Cardiac fibroblast (primary cell): ENCODE measurements around the gene GBP1.
A peak's percentile ranks its signal among the peaks of the same experiment; 100 is the strongest.
"Not testable (repeated sequence)": the region's sequence is repeated elsewhere in the genome, so short reads cannot be mapped to it uniquely, and the experiment has no call there.

Experiments used
- DNase-seq, 2 donors: peaks; one replicate each; pipeline versions ENCODE4 v3.0.0 to v3.0.0-alpha.2; 2010; ENCODE audit warnings: low read depth in 2 of 2
- H3K4me3 ChIP-seq, 2 donors: replicated peaks in 1 of 2; 1 replicate in 1 of 2; 2 replicates in 1 of 2; pipeline ENCODE4 v1.5.1; 2011; ENCODE audit warnings: low read depth in 2 of 2, low read length in 2 of 2, mild to moderate bottlenecking in 2 of 2, moderate library complexity in 1 of 2
- TF ChIP-seq, protein P1 (sequence below): IDR thresholded peaks from one replicate; pipeline ENCODE4 v1.5.1; 2011; ENCODE audit warnings: low read depth, mild to moderate bottlenecking, low read length, inconsistent platforms

The GBP1 gene

DNA sequence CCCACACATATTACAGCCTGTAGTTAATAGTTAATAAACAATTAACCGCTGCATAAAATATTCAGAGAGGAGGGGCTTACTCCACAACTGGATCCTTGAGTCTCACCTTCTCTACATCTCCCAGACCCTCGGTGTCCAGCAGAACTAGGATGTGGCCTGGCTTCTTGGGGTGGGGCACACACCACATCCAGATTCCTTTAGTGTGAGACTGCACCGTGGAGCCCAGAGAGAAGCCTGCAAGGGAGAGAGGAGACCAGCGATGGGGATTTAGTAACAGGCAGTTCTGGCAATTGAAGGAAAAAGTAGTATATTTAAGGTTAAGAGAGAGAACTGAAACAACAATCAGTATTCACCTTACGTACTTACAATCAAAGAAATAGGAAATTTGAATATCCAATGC, 4.9 kb downstream of the GBP1 start:
- H3K4me3 ChIP-seq: no peak overlapping the region
- DNase-seq: no peak
- TF ChIP-seq, protein P1, sequence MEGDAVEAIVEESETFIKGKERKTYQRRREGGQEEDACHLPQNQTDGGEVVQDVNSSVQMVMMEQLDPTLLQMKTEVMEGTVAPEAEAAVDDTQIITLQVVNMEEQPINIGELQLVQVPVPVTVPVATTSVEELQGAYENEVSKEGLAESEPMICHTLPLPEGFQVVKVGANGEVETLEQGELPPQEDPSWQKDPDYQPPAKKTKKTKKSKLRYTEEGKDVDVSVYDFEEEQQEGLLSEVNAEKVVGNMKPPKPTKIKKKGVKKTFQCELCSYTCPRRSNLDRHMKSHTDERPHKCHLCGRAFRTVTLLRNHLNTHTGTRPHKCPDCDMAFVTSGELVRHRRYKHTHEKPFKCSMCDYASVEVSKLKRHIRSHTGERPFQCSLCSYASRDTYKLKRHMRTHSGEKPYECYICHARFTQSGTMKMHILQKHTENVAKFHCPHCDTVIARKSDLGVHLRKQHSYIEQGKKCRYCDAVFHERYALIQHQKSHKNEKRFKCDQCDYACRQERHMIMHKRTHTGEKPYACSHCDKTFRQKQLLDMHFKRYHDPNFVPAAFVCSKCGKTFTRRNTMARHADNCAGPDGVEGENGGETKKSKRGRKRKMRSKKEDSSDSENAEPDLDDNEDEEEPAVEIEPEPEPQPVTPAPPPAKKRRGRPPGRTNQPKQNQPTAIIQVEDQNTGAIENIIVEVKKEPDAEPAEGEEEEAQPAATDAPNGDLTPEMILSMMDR: no peak

DNA sequence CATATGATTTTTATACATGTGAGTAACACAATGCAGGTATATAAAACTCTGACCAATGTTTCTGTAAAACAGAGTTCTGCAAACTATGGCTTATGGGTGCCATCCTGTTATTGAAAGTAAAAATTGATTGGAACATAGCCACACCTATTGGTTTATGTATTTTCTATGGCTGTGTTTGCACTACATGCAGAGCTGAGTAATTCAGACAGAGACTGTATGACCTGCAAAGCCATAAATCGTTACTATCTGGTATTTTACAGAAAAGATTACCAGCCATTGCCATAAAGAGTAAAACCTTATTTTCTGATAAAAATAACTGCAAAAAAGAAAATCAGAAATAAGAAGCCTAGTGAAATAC, 13.1 kb downstream of the GBP1 start:
- no peak for DNase-seq
- H3K4me3 ChIP-seq: no peak overlapping the region
- TF ChIP-seq, protein P1: no peak

DNA sequence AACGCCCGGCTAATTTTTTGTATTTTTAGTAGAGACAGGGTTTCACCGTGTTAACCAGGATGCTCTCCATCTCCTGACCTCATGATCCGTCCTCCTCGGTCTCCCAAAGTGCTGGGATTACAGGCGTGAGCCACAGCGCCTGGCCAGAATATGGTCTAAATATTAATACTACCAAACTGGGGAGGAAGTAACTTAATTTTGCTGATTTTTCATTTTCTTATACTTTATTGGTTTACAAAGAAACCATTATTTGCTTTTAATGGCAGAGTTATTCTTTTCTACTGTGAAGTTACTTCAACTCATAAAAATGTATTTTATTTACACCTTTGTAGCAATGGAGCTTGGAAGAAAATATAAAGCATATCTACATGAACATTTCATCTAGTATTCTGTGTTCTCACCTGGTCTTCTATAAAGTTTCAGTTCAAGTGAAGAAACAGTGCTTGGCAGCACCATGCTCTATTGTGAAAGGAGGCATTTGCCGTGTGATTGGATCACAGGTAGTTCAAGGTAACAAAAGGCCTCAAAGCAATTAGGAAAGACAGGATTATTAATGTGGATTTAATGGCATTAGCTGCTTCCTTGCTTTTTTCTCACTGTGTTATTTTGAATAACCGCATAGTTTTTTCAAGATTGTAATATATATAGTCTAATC, 13.6 kb downstream of the GBP1 start:
- TF ChIP-seq, protein P1: no peak
- DNase-seq: no peak
- H3K4me3 ChIP-seq: no peak overlapping the region

DNA sequence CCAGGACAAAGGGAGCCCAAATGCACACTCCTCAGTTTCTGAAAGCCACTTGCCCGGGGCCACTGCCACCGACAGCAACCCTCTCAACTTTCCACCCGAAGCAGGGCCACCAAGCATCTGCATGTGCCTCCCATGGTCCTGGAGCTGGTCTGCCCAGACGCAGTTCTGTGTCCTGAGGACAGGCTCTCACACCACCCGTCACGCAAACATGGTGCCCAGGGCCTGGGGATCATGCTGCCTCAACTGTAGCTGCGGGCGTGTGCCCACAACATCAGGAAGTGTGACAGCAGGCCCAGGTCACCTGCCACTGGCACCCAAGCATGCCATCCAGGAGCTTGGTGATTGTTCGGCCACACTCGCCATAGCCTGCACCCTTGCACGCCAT, 14.4 kb downstream of the GBP1 start:
- DNase-seq: no peak
- TF ChIP-seq, protein P1: no peak
- no peak overlapping the region for H3K4me3 ChIP-seq

DNA sequence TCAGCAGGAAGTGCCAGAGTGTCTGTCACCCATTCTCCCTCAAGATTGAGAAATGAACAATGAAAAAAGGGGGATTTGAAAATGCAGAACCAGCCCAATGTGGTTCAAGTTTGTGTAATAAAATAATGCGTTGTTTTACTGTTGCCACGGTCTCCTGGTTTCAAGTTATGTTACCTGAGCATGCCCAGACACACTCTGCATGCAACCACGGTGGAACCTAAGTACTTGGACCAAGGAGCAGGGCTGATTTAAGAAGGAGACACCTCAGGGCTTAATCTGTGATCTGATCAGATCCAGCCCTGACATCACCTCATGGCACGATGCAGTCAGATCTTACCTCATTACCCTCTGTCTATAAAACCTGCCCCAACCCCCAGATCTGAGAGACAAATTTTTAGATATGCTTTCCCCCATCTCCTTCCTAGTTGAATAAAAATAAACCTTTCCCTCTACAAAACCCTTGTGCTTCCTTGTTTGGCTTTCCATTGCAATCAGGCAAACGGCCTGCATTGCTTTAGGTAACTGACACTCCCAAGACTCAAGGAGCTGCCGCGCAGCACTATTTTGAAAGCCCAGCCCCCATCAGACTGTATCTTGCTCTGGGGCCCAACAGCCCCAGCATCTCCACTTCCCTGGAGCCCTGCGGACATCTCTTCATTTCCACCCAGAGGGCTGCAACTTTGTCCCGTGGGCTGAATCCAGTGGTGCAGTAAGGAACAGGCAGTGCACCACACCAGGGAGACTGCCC, 14.9 kb downstream of the GBP1 start:
- H3K4me3 ChIP-seq, DNase-seq: not testable (repeated sequence)

DNA sequence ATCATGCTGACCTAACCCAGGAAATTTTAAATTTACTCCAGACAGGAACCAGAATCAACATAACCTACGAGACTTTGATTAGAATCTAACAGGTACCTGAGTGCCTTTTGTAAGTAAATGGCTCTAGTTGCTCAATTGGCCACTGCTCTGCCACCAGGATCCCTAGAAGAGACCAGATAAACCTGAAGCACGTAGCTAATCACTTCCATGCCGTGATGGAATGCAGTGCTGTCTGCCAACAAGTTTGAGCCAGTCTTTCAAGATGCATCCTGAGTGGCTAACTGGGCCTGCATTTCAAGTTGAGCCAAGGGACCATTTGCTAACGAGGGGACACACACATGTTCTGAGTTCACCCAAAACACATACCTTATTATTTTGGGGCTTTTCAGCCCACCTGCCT, 15.8 kb downstream of the GBP1 start:
- not testable (repeated sequence) for DNase-seq

DNA sequence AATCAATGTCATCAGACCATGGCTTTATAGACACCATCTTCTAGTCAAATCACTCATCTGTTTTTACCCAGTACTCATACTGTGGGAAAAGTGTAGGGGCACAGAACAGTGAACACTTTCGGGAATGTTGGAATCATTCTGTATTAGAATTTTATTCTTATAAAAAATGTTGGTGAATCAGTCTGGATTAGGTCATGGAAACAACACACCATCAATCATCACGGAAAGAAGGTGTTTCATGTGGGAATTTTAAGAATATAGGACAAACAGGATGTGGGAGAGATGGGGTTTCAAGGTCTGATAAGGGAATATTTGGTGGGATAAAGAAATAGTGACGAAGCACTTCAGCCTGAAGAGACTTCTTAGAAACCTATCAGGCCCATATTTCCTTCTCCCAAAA, 17.3 kb downstream of the GBP1 start:
- H3K4me3 ChIP-seq: no peak overlapping the region
- TF ChIP-seq, protein P1: no peak
- peak; percentile 44 to 67 for DNase-seq

More for the DNA sequence above, 15.8 kb downstream of the GBP1 start:
- not testable (repeated sequence) for H3K4me3 ChIP-seq

DNA sequence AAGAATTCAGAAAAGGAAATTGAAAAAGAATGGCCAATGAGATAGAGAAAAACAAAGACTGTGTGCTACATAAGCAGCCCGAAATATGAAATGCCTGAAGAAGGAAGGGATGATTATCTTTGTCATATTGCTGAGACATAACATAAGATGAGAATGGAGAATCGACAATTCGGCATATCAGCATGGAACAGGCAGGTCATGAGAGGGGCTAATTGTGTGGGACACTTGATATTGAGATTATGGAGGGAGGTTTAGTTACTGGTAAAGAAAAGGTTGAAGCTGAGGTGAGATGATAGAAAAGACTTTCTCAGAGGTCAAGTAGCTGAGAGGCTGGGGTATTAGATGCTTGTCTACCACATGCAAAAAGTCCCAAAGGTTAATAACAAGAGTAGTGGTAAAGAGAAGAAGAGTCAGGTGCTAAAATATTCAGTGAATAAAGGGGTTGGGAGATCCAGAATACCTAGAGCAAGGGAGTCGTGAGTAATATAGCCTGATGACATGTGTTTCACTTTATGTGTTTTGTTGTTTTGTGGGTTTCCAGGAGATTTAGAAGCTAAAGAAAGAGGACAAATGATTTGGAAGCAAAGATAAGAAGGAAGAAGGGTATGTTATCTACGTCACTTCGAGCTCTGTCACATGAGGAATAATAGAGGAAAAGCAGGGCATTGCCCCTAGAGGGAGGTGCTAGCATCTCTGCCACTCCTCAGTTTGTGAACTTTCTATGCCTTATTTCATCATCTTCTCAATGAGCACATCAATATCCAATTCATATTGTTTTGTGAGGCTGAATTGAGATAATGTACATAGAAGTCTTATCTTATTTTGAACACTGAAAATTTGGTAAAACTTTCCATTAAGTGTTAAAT, 18.5 kb downstream of the GBP1 start:
- not testable (repeated sequence) for H3K4me3 ChIP-seq
- DNase-seq: peak in 1 of 2 donors; percentile 9
